BJ (cell line): ENCODE data around the gene WDR49. TPM values are rescaled to one million over a fixed set of nuclear protein-coding genes. Genes with fewer than 3 reads are reported as not detected.

Experiments used
- CTCF ChIA-PET: fragments of 350-600 bp; formaldehyde crosslinking; extraction: SDS; loops from one replicate; lab custom pipeline; 2021; ENCODE audit warnings: antibody characterized with exemption, inconsistent platforms; lab: Yijun Ruan, JAX
- POLR2A ChIA-PET: fragments of 300-600 bp; sonication (Branson Sonifier 250); formaldehyde crosslinking; extraction: SDS; loops from one replicate; lab custom pipeline; 2021; ENCODE audit warnings: antibody characterized with exemption; lab: Charles Lee
- DNase-seq: peaks from one replicate; pipeline ENCODE4 v3.0.0-alpha.2; 2011; ENCODE audit warnings: low read depth
- H3K27me3 ChIP-seq: 2 replicates; pipeline ENCODE4 v1.6.0; 2011; ENCODE audit warnings: low read length; ENCODE audit not compliant: control insufficient read depth, insufficient read depth
- H3K36me3 ChIP-seq: 2 replicates; pipeline ENCODE4 v1.5.1; 2011; ENCODE audit warnings: low read length; ENCODE audit not compliant: control insufficient read depth, insufficient read depth
- H3K4me3 ChIP-seq: 2 replicates; pipeline ENCODE4 v1.5.1; 2011; ENCODE audit warnings: low read depth, mild to moderate bottlenecking, control low read depth, low read length
- polyA plus RNA-seq: library from polyadenylated mRNA; depleted of rRNA; stranded (reverse); fragments of >200 nt; gene quantifications from 2 replicates; pipeline ENCODE4 v1.2.3, GENCODE V29; 2011; rRNA removed
- small RNA-seq: library from RNA; depleted of rRNA; stranded (forward); fragments of <200 nt; gene quantifications from one replicate; pipeline ENCODE3, GENCODE V24; 2012; ENCODE audit warnings: low replicate concordance, low read depth; ENCODE audit not compliant: insufficient read length
- TF ChIP-seq, protein P1 (sequence below): IDR thresholded peaks from 2 replicates; pipeline ENCODE4 v1.5.1; 2011; ENCODE audit warnings: low read depth, mild to moderate bottlenecking, control low read depth, inconsistent platforms, low read length, moderate library complexity; ENCODE audit not compliant: insufficient read depth

The WDR49 gene
- polyA plus RNA-seq, 1 experiment, result not detected

GRCh38 chr3:167450195-167450594, 203.5 kb downstream of the WDR49 start:
- ChIA-PET POLR2A (no interaction called here), CTCF (no interaction called here)
- Histone ChIP-seq H3K4me3 (no peak overlapping the region), H3K27me3 (no peaks in the 10 kb centered on the region), H3K36me3 (no peaks in the 10 kb centered on the region)
- no peak for DNase-seq
- TF ChIP-seq, protein P1, sequence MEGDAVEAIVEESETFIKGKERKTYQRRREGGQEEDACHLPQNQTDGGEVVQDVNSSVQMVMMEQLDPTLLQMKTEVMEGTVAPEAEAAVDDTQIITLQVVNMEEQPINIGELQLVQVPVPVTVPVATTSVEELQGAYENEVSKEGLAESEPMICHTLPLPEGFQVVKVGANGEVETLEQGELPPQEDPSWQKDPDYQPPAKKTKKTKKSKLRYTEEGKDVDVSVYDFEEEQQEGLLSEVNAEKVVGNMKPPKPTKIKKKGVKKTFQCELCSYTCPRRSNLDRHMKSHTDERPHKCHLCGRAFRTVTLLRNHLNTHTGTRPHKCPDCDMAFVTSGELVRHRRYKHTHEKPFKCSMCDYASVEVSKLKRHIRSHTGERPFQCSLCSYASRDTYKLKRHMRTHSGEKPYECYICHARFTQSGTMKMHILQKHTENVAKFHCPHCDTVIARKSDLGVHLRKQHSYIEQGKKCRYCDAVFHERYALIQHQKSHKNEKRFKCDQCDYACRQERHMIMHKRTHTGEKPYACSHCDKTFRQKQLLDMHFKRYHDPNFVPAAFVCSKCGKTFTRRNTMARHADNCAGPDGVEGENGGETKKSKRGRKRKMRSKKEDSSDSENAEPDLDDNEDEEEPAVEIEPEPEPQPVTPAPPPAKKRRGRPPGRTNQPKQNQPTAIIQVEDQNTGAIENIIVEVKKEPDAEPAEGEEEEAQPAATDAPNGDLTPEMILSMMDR, result no peak

DNA sequence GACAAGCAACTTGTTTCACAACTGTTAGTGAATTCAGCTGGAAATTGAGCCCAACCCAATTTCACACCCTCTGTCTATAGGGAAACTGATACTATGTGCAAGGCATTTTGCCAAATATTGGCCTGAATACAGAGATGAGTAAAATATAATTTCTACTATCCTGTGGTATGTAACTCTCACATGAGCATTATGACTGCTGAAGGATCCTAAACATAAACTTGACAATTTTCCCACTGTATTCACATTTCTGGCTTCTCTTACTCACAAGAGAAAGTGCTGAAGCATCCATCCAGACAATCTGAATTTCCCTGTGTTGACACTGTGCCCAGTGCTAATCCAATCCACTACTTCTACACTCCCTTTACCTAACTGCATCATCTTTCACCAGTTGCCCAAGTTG, 208.3 kb downstream of the WDR49 start:
- Histone ChIP-seq H3K36me3 (no peaks in the 10 kb centered on the region), H3K27me3 (no peaks in the 10 kb centered on the region), H3K4me3 (no peak overlapping the region)
- TF ChIP-seq, protein P1, result no peak
- no peak for DNase-seq
- ChIA-PET POLR2A (no interaction called here), CTCF (interaction anchor here (0.6 kb wide), 1 partner anchor 566 kb away, joined by 3 read pairs; no protein-coding TSS in a partner anchor)

GRCh38 chr3:167441256-167441655, 212.5 kb downstream of the WDR49 start:
- DNase-seq, result no peak
- Histone ChIP-seq H3K27me3 (no peaks in the 10 kb centered on the region), H3K36me3 (no peaks in the 10 kb centered on the region), H3K4me3 (no peak overlapping the region)
- ChIA-PET POLR2A (no interaction called here), CTCF (no interaction called here)
- TF ChIP-seq, protein P1, result no peak

- ChIA-PET CTCF (no interaction called here), POLR2A (no interaction called here)
- TF ChIP-seq, protein P1, result no peak
- H3K4me3 ChIP-seq, result no peak overlapping the region
- no peaks in the 10 kb centered on the region for H3K27me3 ChIP-seq
- H3K36me3 ChIP-seq, result no peaks in the 10 kb centered on the region
- no peak for DNase-seq
Measured at GRCh38 chr3:167437428-167438139, 216.2 kb downstream of the WDR49 start.

Small RNAs within 50 kb of the gene (small RNA-seq; reads per million reads assigned to genes)
- not detected for gene HMGN1P8

Other genes starting within 250 kb of the WDR49 start
- not detected in 2 replicates for gene SERPINI2, start 179.9 kb downstream of the WDR49 start, polyA plus RNA-seq
- 24.4 and 61.0 TPM in 2 replicates for gene PDCD10, start 81.0 kb upstream of the WDR49 start, polyA plus RNA-seq
- 0.91 and 1.5 TPM in 2 replicates for gene SERPINI1, start 81.8 kb upstream of the WDR49 start, polyA plus RNA-seq